Activated CD8-positive, alpha-beta memory T cell treated with anti-CD3 and anti-CD28 coated beads, Interleukin-2, amount 50 U/mL, for 48 hours (primary cell): ENCODE results near the gene SERPINB11.
"Not testable (repeated sequence)": the region's sequence is repeated elsewhere in the genome, so short reads cannot be mapped to it uniquely, and the experiment has no call there.

Source experiments
- DNase-seq: peaks from one replicate; pipeline ENCODE4 v3.0.0-alpha.2; 2020

Gene SERPINB11

DNA sequence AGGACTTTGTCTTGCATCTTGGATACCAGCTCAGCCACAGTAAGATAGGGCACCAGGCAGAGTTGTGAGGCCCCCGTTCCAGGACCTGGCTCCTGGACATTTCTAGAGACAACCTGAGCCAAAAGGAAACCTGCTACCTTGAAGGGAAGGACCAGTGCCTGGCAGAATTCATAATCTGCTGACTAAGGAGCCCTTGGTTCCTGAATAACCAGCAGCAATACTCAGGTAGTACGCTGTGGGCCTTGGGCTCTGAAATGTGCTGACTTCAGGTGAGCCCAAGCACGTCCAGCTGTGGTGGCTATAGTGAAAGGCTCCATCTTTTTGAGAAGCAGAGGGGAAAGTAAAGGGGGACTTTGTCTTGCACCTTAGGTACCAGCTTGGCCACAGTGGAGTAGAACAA is 28.5 kb downstream of the SERPINB11 start:
- DNase-seq = no peak

DNA sequence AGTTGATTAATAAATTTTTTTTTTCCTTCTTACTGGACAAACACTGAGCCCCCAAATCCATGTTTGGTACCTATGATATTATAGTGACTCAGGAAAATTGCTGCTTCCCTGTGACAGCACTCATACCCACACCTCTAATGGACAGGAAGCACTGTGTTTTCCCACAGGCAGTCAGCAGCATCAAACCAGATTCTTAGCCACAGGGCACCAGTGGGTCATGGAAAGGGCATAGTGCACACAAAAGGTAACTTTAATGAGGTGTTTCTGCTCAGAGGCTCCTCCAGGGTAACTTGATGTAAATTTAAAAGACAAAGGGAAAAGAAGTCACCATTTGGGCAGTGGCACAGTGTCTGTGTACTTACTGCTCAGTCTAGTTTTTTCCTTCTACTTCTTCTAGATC is 34.1 kb downstream of the SERPINB11 start:
- no peak for DNase-seq

DNA sequence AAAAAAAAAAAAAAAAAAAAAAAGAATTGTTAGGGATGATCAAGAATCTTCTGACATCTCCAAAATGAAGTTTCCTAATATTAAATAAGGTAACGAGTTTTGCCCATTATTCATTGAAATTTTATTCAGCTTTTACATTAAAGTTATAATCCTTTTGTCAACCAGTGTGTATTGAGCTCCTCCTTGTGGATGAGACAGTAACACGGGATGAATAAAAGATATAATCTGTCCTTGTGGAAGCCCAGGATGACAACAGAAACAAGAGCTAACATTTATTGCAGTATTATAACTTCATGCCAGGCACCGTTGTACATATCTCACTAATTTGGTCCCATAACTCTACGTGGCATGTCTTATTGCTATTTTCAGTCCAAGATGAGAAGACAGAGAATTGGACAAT is 39.0 kb downstream of the SERPINB11 start:
- DNase-seq = no peak

DNA sequence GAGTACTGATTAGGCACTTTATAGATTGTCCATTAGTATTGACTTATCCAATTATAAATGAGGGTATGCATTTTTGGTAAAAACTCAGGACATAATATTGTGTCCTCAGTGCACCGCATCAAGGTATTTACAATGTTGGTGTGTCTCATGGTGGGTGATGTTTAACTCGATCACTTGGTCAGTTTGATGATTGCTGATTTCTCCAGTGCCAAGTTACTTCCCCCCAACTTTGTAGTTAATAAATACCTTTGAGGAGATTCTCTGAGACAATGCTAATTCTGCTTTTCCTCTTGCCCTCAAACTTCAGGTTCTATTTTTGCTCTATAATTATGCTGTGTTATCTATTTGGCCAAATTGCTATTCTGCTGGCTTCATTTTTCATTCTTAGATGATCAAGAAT is 44.2 kb downstream of the SERPINB11 start:
- DNase-seq = no peak

DNA sequence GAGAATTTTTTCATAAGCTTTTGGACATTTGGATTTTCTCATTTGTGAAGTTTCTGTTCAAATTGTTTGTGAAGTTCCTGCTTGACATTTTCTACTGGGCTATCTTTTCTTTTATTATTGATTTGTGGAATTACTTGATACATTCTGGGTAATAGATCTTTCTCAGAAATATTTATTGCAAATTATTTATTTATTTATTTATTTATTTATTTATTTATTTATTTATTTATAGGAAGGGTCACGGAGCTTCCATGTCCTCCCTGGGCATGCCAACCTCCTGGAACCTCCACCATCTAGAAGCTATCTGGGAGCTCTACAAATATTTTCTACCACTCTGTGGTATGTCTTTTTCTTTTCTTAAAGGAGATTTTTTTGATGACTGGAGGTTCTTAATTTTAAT is 46.7 kb downstream of the SERPINB11 start:
- no peak for DNase-seq

DNA sequence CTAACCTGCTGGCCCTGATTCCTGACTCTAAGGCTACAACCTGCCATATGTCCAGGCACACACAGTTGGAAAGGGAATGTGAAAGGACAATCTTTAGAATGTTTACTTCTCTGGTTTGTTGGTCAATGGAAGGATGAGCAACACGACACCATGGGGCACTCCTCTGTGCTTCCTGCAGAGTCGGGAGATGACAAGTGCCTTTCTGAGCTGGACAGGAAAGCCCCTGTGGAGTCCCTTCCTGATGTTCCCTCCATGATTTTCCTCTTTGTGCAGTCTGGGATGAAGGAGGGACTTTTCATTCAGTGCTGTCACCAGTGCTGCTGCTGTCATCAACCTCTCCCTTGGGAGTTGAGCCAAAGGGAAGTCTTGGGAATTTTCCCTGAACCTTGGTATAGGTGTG is 49.9 kb downstream of the SERPINB11 start:
- no peak for DNase-seq

DNA sequence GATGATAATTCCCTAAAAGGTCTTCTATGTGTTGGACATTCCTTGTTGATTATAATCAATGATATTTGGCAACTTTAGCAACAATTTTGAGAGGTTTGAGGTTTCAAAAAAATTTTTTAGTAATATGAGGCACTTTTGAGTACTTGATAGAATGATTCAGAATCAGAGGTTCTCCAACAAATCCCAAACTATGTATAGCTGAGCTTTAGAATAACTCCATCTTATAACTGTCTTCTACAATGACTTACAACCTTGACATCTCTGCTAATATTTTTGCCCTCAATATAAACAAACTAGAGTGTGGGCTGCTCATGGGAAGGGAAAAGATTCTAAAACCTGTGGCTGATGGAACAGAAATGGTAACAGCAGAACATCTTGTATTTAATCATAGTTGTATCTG is 50.9 kb downstream of the SERPINB11 start:
- DNase-seq = no peak

DNA sequence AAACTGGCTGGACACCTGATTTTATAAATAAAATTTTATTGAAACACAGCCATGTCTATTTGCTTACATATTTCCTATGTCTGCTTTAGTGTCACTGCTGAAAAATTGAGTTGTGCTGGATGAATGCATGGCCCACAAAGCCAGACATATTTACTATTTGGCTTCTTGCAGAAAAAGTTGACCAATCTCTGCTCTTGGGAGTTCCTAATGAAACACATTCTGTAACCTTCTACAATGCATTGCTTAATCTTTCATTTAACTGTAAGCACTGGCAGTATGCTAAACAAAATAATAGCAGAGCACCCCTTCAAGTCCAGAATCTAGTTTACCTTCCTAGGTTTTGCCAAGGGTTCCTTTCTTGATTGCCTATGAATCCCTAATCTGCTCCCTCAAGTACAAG is 54.8 kb downstream of the SERPINB11 start:
- no peak for DNase-seq

DNA sequence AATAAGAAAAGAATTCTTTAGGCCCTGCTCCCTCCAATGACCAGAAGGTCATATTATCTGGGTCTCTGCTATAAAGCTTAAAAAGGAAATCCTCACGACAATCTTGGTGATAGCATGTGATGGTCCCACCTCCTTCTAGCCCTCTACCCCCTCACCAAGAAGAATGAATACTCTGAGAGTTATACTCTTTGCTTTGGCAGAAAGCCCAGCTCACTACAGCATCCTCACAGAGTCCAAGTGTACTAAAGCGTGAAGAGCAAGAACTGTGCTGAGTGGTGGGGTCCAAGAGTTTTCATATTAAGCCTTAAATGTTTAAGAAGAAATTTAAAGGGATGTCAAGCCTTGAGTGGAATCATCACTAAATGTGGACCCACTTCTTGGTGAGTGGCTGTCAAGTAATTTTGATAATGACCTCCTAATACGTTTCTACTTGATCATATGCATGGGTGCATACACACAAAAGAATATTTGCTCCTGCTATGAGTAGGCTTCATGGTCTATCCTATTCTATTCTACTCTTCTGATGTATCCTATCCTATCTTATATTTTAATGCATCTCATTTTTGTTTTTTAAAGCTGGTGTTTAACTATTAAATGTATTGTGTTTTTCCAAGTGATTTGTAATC is 56.0 kb downstream of the SERPINB11 start:
- DNase-seq = no peak

DNA sequence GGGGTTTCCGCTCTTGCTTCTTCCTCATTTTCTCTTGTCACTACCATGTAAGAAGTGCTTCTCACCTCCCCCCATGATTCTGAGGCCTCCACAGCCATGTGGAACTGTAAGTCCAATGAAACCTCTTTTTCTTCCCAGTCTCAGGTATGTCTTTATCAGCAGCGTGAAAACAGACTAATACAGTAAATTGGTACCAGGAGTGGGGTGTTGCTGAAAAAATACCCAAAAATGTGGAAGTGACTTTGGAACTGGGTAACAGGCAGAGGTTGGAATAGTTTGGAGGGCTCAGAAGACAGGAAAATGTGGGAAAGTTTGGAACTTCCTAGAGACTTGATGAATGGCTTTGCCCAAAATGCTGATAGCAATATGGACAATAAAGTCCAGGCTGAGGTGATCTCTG is 57.0 kb downstream of the SERPINB11 start:
- DNase-seq = not testable (repeated sequence)

DNA sequence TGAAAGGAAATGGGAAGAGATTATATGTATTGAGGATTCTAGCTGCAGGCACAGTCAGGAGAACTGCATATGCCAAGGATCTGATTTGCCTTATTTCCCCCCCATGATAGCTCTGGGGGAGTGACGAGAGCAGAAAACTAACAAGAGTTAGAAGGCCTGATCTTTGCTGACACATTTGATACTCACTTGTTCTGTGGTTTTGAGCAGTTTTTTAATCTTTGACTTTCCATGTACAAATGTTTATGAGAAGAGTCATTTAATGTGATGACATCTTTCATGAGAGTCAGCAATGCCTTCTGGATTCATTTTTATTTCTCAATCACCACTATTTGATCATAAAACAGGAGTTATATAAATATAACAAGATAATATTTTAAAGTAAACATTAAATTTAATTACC is 59.8 kb downstream of the SERPINB11 start:
- DNase-seq = no peak

DNA sequence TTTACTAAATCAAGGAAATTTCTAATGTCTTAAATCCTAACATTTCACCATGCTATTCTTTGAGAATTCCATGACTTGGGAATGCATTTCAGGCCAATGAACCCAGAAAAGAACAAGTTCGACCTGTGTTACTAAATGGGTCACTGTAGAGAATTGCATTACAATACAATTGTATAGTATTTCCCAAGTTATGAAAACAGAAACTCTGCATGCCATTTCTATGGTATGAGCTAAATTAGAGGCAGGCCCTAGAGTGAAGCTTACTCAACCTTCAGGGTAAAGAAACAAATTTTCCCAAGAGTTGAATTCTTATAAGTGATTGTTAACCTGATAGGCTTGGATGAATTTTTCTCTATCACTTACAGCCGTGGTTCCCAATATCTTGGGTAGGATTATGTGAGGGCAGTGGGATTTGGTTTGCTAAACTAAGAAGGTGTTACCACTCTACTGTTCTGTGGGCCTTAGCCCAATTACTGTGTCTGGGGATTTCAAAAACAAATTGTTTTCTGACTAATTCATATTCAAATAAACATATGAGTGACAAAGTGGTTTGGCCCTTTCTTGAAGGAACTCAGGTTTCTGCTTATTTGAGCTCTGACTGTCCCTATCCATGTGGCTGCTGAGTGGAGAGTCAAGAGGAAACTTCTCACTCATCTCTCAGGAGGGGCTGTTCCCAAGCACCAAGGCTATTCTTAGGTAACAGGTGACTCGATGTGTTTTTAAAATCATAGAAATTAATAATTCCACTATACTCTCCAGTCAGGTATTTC is 61.3 kb downstream of the SERPINB11 start:
- DNase-seq = no peak

DNA sequence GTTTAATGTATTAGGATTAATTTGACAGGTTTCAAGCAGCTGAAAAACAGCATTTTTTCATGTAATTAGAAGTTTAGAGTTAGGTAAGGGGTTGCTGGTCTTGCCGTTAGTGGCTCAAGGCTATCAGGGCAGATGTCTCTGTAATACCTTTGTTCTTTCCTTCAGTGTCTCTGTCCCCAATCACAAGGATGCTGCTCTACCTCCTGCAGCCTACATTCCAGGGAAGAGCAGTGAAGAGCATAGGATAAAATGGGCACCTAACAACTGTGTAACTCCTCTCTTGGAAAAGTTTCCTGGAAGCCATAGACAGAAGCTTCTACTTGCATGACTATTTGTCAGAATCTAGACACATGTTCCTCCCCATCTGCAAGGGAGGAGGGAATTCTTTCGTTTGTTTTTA is 63.1 kb downstream of the SERPINB11 start:
- no peak for DNase-seq
